PC-3 (cell line): ENCODE data around the gene ARSD.

Experiments used
- CTCF ChIP-seq: fragments of 300-600 bp; sonication (generic); conservative IDR thresholded peaks from 2 replicates; pipeline ENCODE4 v1.5.1; 2017; ENCODE audit warnings: antibody characterized with exemption, low read depth, mild to moderate bottlenecking, low read length
- EZH2 ChIP-seq: fragments of 300-600 bp; sonication (generic); IDR thresholded peaks from one replicate; pipeline ENCODE4 v1.6.1; 2017; ENCODE audit warnings: antibody characterized with exemption, mild to moderate bottlenecking, low read length; ENCODE audit not compliant: unreplicated experiment

DNA sequence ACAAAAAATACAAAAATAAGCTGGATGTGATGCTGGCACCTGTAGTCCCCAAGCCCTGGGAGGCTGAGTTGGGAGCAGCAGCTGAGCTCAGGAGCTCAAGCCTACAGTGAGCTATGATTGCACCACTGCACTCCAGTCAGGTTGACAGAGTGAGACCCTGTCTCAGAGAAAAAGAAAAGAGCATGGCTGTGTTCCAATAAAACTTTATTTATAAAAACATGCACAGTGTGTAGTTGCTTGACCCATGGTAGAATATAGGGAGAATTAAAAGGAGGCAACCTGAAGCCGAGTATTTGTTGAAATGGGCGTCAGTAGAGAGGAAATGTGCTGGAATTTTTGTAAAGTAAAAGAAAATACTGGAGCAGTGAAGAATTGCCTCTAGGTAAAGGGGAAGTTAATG is 73.4 kb downstream of the ARSD start:
- TF ChIP-seq CTCF (no peak), EZH2 (no peak)
